Immature natural killer cell (primary cell): ENCODE measurements around the gene REST. TPM values are rescaled to one million over a fixed set of nuclear protein-coding genes. Genes with fewer than 3 reads are reported as not detected.

Experiments used
- polyA plus RNA-seq, 3 donors: library from polyadenylated mRNA; unstranded; fragments of 300-500 nt; fragmentation: Illumina TruSeq; gene quantifications; one replicate each; pipeline ENCODE4 v1.2.3, GENCODE V29; 2021

The REST gene
- polyA plus RNA-seq, 3 donors from 2014 or later: 106 to 193 (median 144) TPM

Other genes starting within 250 kb of the REST start
- gene HOPX, start 226.6 kb upstream of the REST start, polyA plus RNA-seq: 1,000 to 10,000 TPM; 1,315 to 2,032 (median 1,652) TPM
- 10 to 100 TPM; 17.0 to 96.4 (median 68.9) TPM for gene SPINK2, start 86.2 kb upstream of the REST start, polyA plus RNA-seq
- gene NOA1, start 69.7 kb downstream of the REST start, polyA plus RNA-seq: 10 to 100 TPM; 12.2 to 18.9 (median 14.3) TPM
- gene POLR2B, start 71.0 kb downstream of the REST start, polyA plus RNA-seq: 10 to 100 TPM; 40.7 to 71.6 (median 68.8) TPM
- 100 to 1,000 TPM; 192 to 270 (median 246) TPM for gene IGFBP7, start 202.5 kb downstream of the REST start, polyA plus RNA-seq